ENCODE measurements around the gene PBX4.
A peak's percentile ranks its signal among the peaks of the same experiment; 100 is the strongest.

PBX4 gene

DNA sequence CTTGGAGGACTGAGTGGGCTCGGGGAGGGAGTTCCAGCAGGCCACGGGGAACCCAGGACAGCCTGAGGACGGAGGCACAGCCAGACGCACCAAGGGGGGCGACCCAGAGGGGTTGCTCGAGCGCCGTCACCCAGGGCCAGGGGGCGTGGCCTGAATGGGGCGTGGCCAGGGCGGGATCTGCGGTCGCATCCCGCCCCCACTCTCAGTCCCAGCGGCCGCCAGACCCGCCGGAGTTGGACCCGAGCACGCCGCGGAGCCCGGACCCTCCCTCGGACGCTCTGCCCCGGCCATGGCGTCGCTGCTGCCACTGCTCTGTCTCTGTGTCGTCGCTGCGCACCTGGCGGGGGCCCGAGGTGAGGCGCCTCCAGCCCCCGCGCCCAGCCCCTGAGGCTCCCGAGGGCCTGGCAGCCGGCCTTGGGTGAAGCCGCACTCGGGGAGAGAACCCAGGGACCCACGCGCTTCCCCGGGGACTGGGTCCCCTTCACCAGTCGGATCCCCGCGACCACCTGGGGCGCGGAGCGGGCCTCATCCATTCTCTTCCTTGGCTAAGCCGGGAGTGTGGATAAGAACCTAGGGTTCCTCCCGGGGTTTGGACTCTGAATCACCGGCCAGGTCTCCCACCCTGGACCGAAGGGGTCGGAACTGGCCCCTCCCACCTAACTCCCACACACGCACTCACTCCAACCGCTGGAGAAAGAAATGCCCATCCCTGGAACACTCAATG, 80.3 kb downstream of the PBX4 start, which contains the start of gene CILP2:
Gene CILP2, plus strand, starts transcription at position 205 of the 724 bp plus-strand sequence. Its CDS starts 85 bp downstream, at position 290.
- DNase-seq, result peak; percentile 23

DNA sequence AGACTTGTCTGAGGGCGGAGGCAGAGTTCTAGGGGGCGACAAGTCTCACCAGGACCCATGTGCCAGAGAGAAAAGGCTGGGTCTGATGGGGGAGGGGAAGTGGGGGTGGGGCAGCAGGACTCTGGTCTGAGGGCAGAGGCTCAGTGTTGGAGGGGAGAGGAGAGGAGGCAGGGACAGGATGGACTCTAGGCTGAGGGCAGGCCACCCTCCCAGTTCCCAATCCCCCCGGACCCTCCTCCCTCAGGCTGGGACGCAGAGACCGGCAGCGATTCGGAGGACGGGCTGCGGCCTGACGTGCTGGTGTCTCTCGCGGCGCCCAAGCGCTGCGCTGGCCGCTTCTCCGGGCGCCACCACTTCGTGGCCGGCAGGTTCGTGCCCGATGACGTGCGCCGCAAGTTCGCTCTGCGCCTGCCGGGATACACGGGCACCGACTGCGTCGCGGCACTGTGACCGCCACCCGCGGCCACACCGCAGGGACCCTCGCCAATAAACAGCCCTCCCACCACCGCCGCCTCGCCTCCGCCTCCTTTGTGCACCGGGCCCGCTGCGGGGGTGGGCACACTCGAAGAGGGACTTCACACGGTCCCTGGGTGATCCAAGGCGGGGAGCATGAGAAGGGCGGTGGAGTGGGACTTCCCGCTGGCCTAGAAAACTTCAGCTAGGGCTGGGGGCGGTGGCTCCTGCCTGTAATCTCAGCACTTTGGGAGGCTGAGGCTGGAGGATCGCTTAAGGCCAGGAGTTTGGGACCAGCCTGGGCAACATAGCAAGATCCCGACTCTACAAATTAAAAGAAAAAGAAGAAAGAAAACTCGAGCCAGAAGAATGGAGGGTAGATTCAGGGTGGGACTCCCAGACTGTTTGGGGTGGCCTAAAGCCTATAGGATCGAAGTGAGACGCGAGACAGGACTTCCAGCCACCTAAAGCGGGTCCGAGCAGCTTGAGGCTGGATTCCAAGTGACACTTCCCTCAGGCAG, 81.1 kb downstream of the PBX4 start:
- no peak for DNase-seq

DNA sequence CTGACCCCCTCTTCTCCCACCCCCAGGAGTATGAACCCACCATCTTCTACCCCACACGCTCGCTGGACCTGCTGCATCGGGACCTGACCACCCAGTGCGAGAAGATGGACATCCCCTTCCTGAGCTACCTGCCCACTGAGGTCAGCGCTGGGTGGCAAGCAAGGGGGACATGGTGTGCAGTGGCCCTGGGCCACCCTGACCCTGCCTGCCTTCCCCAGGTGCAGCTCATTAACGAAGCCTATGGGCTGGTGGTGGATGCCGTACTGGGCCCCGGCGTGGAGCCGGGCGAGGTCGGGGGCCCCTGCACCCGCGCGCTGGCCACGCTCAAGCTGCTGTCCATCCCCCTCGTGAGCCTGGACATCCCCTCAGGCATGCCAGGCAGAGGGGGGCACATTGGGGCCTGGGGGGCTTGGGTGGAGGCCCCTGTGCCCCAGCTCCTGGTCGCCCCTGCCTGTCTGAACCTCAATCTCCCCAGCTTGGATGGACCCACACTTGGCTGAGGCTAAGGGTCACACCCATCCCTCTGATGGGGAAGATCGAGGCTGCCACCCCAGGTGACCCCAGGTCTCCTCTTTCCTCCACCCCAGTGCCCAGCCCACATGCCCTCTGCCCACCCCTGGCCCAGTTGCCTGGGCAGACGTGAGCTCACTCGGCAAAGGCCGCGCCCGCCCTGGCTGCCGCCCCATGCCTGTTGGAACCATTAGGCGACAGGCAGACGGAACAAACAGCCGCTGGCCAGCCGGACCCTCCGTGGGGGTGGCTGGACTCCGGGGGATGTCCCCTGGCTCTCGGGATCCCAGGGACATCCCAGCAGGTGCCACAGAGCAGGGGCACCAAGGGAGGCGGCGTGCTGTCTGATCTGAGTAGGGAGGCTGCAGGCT, 82.9 kb downstream of the PBX4 start:
- DNase-seq, result no peak

DNA sequence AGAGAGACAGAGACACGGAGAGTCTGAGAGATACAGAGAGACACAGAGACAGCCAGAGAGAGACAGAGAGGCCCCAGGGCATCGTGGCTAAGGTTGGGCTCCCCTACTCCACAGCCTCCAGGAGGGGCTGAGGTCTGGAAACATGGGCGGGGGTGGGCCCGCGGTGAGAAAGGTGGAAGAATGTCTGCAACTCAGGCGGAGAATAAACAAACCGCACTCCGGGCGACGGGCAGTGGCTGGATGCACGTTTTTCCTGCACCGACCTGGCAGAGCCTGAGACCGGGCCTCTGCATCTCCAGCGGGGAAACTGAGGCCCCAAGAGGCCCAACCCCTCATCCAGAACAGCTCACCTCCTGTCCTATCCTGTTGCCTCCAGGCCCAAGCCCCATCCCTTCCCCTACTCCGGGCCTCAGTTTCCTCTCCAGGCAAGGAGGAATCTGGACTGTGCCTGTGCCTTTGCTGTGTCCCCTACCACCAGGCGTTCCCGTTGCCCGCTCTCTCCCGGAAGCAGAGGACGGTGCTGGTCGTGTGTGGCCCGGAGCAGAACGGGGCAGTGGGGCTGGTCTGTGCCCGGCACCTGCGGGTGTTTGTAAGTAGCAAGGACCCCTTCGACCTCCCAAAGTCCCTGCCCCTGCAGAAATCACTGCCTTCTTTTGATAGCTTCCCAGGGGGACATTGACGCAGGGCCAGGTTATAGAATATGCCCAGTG, 83.8 kb downstream of the PBX4 start:
- no peak for DNase-seq

DNA sequence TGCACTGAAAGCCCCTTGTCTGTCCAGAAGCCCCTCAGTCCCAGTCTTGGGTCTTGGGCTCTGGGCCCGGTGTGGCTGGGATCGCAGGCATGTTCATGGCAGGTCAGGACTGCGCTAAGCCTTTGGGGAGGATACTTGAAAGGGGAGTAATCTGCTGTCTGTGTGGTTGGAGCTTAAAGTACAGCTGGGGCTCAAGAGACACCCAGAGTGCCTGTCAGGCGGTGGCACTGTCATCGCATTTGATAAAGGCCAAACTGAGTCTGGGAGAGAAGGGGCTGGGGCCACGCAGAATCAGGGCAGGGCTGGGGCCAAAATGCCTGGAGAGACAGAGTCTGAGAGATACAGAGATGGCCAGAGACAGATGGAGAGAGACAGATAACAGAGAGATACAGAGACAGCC, 84.6 kb downstream of the PBX4 start:
- no peak for DNase-seq

DNA sequence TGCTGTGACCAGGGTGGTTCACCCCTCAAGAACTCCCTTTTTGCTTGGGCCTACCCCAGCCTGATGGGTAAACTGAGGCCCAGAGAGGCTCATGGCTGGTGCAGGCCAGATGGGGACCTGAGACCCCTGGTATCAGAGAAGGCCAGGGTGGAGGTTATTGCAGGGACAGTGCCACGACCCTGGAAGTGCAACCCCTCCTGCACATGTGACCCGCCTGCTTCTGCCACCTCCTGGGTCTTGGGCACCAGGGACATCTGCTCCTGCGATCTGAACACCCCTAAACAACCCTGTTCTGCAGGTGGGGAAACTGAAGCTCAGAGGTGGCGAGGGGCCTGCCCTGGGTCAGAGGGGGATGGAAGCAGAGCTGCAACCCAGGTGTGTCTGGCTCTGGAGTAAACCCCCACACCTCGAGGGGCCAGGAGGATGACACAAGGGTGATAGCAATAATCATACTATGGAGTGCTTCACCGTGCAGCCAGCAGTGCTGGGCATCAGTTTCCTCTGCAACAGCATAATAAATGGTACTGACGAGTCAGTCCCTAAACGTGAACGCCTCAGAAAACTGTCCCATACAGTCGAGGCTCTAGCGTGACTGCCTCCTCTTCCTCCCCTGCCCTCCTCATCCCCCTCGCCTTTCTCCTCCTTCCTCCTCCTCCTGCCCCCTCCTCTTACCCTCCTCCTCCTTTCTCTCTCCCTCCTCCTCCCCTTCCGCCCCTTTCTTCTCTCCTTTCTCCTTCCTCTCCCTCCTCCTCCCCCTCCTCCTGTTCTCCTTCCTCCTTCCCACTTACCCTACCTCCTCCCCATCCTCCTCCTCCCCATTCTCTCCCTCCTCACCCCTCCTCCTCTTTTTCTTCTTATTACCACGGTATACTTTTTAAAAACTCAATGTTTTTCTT, 85.4 kb downstream of the PBX4 start:
- DNase-seq, result no peak

DNA sequence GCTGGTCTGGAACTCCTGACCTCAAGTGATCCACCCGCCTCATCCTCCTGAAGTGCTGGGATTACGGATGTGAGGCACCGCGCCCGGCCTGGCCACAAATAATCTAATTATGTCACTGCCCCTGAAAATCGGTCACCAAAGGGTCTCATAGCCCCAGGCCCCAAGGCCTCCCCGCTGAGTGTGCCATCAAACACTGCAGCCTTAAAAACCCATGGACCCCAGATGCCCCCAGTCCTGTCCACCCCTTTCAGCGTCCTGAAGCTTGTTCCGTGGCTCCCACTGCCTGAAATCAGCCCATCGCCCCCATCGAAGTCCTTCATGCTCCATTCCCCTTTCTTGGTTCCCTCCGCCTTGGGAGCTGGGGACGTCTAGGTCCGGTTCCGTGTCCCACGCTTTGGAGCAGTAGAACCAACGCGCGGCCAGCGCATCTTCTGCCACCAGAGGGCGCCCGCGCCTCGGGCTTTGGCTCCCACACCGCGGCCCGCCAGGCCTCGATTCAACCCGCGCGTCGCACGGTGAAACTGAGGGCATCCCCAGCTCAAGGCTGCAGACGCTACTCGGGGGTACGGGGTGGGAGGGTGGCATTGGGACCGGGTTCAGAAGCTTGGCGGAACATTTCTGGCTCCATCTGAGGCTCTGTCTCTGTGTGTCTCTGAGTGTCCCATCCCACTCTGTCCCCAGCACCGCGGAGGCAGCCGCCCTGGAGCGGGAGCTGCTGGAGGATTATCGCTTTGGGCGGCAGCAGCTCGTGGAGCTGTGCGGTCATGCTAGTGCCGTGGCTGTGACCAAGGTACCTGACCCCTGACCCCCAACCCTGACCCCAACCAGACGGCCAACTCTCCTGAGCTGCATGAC, 86.3 kb downstream of the PBX4 start:
- DNase-seq, result peak; percentile 74

DNA sequence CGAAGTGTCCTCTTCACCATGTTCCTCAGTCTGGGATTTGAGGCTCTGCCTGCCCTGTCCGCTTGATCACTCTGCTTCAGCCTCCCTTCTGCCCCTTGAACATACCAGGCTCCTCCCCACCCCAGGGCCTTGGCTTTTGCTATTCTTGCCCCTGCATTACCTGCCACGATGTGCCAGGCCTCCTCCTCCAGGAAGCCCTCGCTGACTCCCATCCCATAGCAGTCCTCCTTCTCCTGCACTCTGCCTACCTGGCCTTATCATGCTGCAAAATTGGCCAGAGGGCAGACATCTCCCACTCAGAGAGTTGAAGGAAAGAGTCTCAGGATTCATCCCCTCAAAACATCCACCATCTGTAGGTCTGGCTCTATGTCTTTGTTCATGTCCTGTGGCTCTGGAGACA, 87.6 kb downstream of the PBX4 start:
- DNase-seq, result no peak

DNA sequence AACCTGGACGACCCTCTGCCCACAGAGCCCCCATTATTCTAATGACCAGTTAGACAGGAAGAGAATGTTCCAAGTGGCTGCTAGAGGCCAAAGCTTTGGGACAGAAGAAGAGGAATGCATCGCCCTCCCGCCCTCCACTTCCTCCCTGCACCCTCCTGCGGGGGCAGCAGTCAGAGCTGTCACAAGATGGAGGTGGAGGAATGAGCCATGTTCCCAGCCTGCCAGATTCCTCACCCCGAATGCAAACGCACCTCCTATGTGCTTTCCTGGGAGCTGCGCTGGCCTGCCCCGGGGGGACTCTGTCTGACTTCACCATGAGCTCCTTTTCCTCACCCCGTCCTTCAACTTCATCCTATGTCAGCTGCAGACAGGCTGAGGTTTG, 88.1 kb downstream of the PBX4 start:
- no peak for DNase-seq

DNA sequence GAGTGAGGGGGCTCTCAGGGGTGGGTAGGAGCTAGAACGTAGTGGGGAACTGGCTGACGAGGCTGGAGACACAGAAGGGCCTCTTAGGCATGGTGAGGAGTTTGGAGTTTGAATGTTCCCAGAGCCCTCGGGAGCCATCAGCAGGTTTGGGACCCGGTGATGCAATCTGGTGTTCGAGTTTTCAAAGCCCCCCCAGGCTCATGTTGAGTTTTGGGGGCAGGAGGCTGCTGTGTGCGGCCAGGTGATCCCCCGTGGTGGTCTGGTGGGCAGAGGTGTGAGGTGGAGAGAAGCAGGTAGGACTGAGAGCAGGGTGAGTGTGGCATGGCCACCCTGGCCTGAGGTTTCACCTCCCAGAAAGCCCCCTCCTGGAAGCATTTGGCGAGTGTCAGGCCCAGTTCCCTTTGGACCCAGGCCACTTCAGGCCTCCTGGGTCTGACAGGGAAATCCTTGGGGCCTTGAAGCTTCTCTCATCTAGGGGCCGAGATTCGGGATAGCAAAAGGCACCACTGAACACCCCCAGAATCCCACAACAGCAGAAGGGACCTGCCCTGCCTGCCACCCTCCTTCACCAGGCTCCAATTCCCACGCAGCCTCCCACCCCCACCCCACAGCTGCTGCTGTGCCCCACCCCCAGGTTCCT, 88.6 kb downstream of the PBX4 start:
- no peak for DNase-seq

DNA sequence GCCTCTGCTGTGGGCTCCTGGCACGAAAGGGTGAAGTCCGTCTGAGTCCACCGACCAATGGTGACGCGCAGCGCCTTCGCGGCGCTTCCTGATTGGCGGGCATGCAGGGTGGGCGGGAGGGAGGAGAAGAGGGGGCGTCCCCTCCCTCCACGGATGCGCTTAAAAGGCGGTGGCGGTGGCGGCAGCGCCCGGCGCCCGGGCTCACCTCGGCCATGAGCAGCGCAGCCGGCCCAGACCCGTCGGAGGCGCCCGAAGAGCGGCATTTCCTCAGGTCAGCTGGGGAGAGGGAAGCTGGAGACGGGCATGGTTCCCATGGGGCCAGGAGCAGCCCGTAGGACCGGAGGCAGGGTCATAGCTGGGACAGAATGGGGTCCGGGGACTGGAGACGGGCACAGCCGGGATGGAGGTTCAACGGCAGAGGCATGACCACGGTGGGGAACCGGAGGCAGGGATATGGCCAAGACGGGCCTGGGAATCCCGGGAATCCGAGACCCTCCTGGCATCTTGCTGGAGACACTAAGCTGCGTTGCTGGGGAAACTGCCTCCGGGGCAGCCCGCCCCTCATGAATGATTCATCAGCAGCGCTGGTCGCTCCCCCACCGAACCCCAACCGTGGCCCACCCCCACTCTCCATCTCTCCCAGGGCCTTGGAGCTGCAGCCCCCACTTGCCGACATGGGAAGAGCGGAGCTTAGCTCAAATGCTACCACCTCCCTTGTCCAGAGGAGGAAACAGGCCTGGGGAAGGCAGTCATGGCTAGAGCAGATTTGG, 89.6 kb downstream of the PBX4 start, which contains the start of gene YJEFN3:
Gene YJEFN3, plus strand, starts transcription at position 191 of the 770 bp plus-strand sequence. Its CDS starts 22 bp downstream, at position 213.
- no peak for DNase-seq

DNA sequence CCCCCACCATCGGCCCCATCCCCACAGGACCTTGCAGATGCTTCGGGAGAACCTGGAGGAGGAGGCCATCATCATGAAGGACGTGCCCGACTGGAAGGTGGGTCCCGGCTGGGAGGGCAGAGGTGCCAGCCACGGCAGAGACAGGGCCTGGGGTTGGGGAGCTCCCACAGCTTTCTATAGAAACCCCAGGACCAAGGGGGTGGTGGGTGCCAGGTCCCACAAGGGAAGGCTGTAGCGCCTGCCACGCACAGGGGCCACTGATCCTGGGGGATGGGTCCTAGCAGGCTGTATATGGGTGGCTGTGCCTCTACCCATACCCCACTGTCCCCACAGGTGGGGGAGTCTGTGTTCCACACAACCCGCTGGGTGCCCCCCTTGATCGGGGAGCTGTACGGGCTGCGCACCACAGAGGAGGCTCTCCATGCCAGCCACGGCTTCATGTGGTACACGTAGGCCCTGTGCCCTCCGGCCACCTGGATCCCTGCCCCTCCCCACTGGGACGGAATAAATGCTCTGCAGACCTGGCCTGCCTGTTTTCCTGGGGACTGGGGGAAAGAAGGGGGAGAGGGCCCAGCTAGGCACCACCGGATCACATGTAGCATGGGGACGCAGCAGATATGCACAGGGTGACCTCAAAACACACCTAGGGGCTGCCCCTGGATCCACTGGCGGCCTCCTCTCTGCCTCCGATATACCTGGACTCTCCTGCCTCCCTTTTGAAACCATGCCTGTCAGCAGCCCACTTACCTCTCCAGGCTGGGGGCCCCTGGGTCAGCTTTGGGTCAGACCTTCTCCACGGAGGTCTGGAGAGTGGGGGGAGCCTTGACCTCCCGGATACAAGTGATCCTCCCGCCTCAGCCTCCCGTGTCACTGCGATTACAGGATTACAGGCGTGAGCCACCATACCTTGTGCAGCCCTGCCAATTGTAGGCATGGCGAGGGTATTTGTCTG, 90.5 kb downstream of the PBX4 start:
- DNase-seq, result no peak

DNA sequence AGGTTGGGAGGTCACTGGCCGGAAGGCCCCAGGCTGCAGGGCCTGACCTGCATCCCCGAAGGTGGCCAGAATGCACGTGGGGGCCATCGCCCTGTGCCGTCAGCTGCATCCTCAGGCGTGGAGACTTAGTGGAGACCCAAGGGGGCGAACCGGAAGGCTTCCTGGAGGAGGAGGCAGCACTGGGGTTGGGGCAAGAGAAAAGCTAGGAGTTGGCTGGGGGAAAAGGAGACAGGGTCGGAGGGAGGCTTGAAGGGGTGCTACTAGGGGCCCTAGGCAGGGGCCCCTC, 91.2 kb downstream of the PBX4 start:
- DNase-seq, result no peak

DNA sequence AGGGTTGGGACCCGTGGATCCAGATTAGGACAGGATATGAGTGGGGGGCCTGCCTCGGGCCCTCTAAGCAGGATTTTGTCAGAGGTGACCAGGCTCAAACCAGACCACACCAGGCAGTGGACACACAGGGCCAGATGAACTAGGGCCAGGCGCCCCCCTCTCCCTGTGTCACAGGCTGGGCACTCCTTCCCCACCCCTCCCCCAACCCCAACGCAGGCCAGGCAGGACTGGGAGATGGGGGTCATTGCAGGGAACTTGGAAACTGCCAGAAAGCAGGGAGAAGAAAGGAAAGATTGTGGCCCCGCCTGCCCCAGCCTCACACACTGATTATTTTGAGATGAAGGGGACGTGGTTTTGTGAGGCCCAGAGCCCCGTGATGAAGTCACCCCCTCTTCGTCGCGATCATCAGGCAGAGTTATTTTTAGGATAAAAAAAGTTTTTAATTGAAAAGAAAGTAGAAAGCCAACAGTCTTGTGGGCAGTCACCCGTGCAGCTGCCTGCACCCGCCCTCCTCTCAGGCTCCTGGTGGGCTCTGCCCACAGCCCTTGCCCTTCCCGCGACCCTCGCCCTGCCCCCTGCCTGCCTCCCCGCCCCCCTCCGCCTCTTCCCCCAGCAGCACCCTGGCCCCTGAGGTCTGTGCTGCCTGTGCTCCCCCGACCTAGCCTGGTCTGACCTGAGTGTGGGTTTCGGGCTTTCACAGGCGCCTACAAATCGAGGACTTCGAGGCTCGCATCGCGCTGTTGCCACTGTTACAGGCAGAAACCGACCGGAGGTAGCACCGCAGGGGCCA, 91.7 kb downstream of the PBX4 start:
- DNase-seq, result no peak

DNA sequence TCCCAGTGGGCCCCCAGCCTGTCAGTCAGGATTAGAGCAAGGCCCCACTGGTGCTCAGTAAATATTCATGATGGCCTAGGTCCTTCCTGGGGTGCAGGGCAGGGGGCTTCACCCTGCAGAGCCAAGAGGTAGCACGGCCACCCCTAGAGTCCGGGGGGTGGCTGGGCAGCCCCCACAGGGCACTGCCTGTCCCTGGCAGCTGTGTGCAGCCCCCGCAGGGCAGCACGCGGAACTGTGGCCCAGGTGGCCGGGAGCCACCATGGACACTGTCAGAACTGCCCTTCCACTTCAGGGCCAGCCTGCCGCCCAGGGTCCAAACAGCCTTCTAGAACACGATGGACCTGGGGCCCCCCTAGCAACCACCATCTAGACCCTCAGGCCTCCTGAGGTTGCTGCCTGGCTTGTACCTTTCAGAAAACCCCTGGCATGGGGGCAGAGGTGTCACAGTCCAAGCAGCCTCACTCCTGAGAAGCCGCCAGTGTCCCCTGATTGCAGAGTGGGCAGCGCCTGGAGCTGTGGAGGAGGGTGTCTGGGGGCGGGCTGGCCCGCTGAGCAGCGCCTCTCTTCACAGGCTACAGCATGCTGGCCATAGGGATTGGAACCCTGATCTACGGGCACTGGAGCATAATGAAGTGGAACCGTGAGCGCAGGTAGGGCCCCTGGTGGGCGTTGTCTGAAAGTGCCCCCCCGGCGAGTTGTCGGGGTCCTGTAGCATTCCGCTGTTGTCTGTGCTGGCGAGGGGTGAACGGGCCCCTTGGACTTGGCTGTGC, 92.7 kb downstream of the PBX4 start:
- DNase-seq, result no peak

DNA sequence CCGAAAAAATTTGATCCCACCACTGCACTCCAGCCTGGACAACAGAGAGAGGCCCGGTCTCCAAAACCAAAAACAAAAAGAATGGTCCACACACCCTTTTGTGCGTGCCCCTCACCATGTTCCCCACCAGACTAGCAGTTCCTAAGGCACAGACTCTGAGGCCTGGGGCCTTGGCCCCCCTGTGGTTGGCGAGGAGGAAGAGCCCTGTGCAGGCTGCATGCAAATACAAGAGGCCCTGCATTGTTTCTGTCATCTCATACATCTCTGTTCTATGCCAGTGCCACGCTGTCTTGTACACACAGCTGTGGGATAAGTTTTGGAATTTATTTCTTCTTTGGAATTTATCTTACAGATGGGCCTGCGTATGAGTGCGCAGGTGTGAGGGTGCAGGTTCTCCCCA, 94.4 kb downstream of the PBX4 start:
- DNase-seq, result no peak
